ENCODE results near the gene SHD.
A peak's percentile ranks its signal among the peaks of the same experiment; 100 is the strongest.

SHD gene

GRCh38 chr19:4298810-4299550 is 19.9 kb downstream of the SHD start:
- DNase-seq (ENCODE audit: low read depth in 1 of 2, low spot score in 1 of 2): no peak

GRCh38 chr19:4300589-4300988 is 21.5 kb downstream of the SHD start:
- no peak for DNase-seq (ENCODE audit: low read depth in 1 of 2, low spot score in 1 of 2)

- DNase-seq (ENCODE audit: low read depth in 1 of 2, low spot score in 1 of 2): no peak
These were observed 22.6 kb downstream of the SHD start for GRCh38 chr19:4301590-4302242.

- DNase-seq (ENCODE audit: low read depth in 1 of 2, low spot score in 1 of 2): no peak
These were observed 23.2 kb downstream of the SHD start, which contains the start of gene TMIGD2 for GRCh38 chr19:4302243-4302640. TSS of gene TMIGD2 (minus strand) at chr19:4302389. CDS start at chr19:4302385, 4 bp downstream.

- DNase-seq (ENCODE audit: low read depth in 1 of 2, low spot score in 1 of 2): no peak
These were observed 24.9 kb downstream of the SHD start for GRCh38 chr19:4303819-4304537.

GRCh38 chr19:4304538-4305256 is 25.6 kb downstream of the SHD start, which contains the start of gene FSD1:
TSS of gene FSD1 (plus strand) at chr19:4304598. CDS start at chr19:4304747, 149 bp downstream.
- DNase-seq (ENCODE audit: low read depth in 1 of 2, low spot score in 1 of 2): peak; percentile 15 to 66

- DNase-seq (ENCODE audit: low read depth in 1 of 2, low spot score in 1 of 2): no peak
These were observed 26.2 kb downstream of the SHD start for GRCh38 chr19:4305257-4305612.

- DNase-seq (ENCODE audit: low read depth in 1 of 2, low spot score in 1 of 2): no peak
These were observed 26.6 kb downstream of the SHD start for GRCh38 chr19:4305659-4306058.

GRCh38 chr19:4310247-4311121 is 31.4 kb downstream of the SHD start:
- no peak for DNase-seq (ENCODE audit: low read depth in 1 of 2, low spot score in 1 of 2)

GRCh38 chr19:4313847-4314490 is 34.9 kb downstream of the SHD start:
- DNase-seq (ENCODE audit: low read depth in 1 of 2, low spot score in 1 of 2): no peak

- no peak for DNase-seq (ENCODE audit: low read depth in 1 of 2, low spot score in 1 of 2)
These were observed 37.9 kb downstream of the SHD start for GRCh38 chr19:4316956-4317355.

GRCh38 chr19:4318460-4318859 is 39.4 kb downstream of the SHD start:
- DNase-seq (ENCODE audit: low read depth in 1 of 2, low spot score in 1 of 2): no peak

- no peak for DNase-seq (ENCODE audit: low read depth in 1 of 2, low spot score in 1 of 2)
These were observed 40.1 kb downstream of the SHD start for GRCh38 chr19:4319067-4319718.

- no peak for DNase-seq (ENCODE audit: low read depth in 1 of 2, low spot score in 1 of 2)
These were observed 41.4 kb downstream of the SHD start for GRCh38 chr19:4320419-4320818.

- DNase-seq (ENCODE audit: low read depth in 1 of 2, low spot score in 1 of 2): no peak
These were observed 44.0 kb downstream of the SHD start for GRCh38 chr19:4322942-4323665.

GRCh38 chr19:4323692-4324091 is 44.6 kb downstream of the SHD start:
- no peak for DNase-seq (ENCODE audit: low read depth in 1 of 2, low spot score in 1 of 2)

- DNase-seq (ENCODE audit: low read depth in 1 of 2, low spot score in 1 of 2): no peak
These were observed 45.2 kb downstream of the SHD start for GRCh38 chr19:4324228-4324627.

- DNase-seq (ENCODE audit: low read depth in 1 of 2, low spot score in 1 of 2): no peak
These were observed 47.3 kb downstream of the SHD start for GRCh38 chr19:4326215-4326836.

Data from stimulated activated CD4-positive, alpha-beta T cell treated with anti-CD3 and anti-CD28 coated beads, Interleukin-15, amount 100 ng/mL, for 1 hour (primary cell).